ENCODE measurements around the gene GCNT3.

- no peak for TF ChIP-seq CTCF (IDR thresholded peaks at IDR 0.05; ENCODE audit: low read depth, low read length, poor library complexity, severe bottlenecking)
- no peak for TF ChIP-seq EZH2phosphoT487 (IDR thresholded peaks at IDR 0.05; ENCODE audit: borderline replicate concordance, low read length)
Observed at GRCh38 chr15:59570315-59570714, 41.3 kb upstream of the GCNT3 start.
